CD4-positive, alpha-beta T cell treated with Interleukin-10 for 1 hour (primary cell): ENCODE results near the gene IGHMBP2.

Experiments
- DNase-seq: peaks from one replicate; pipeline ENCODE4 v3.0.0-alpha.2; 2020

Gene IGHMBP2

DNA sequence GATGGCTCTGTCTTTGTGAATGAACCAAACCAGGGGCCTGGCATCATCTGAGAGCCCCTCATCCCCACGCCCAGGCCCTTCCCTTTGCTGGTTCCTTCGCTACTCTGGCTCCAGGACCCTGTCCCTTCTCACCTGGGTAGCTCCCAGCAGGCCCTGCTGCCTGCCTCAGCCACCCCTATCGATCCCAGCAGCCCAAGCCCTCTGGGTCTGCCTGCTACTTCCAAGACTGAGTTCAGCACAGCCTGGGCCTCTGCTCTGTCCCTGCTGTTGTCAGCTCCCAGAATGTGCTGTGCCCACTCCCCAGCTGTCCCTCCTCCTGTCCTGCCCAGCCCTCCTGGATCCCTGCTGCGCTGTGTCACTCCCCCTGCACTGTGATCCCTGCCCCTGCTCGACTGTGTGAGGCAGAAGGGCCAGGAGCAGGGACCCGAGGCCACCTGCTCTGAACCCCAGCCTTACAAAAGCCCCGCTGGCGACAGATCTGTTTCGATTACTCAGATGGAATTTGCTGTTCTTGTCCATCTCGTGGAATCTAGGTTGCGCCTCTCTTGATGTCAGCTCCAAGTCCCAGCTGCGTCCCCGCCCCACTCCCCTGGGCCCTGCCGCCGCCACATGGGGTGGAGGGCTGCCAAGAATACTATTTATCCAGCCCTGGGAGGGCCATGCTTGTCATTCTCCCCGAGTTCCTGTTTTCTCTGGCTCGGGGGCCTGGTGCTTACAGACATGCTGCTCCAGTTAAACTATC is 13.0 kb upstream of the IGHMBP2 start:
- DNase-seq = no peak

DNA sequence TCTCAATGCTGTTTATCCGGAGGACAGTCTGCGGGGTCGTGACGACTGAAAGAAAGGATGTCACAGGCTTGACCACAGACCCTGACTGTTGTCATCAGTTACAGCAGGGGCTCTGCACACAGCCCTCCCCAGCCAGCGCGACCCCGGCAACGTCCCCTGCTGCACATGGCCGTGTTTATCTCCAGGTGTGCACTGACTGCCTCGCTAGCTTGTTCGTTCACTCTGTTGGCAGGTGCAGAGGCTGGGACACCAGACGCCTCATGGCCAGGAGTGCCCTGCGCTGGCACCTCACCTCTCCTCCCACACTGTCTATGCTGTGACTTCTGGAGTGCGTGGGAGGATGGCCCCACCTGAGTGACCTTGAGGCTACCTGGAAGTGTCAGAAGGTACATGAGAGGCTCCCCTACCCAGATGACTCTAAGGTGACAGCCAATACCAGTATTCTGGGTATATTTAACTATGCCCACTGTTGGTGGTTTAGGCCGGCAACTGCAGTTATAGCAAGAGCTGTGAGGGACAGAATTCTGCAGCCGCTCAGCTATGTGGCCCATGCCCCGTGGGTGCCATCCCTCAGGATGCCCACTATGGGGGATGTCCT is 12.2 kb upstream of the IGHMBP2 start:
- no peak for DNase-seq

DNA sequence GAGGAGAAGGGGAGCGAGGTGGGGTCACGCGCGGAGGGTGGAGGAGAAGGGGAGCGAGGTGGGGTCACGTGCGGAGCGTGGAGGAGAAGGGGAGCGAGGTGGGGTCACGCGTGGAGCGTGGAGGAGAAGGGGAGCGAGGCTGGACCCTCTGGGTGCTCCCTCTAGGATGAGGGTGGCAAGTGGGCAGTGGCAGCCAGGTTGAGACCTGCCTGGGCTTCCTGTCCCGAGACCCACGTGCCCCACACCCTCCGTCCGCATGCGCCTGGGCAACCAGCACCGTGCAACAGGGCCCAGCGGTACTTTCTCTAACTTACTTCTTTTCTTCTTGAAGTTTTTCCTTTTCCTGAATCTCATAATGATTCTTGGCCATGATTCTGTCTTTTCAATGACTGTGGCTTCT is 11.1 kb upstream of the IGHMBP2 start:
- DNase-seq = no peak

DNA sequence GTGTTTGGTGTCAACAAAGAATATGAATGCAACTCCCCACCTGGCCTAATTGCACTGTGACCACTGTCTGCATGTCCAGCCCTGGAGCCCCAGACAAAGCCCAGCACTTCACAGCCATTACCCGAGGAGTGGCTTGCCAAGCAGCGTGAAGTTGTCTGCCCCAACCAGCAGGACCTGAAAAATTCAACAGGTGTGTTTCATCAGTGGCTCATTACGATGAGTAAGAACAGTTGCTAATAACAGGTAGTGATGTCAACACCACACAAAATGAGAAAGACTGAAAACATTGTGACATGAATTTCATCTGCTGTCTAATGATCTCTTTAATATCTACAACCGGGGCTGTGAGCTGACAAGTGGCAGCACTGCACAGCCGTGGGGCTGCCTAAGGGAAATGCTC is 10.4 kb upstream of the IGHMBP2 start:
- DNase-seq = no peak

DNA sequence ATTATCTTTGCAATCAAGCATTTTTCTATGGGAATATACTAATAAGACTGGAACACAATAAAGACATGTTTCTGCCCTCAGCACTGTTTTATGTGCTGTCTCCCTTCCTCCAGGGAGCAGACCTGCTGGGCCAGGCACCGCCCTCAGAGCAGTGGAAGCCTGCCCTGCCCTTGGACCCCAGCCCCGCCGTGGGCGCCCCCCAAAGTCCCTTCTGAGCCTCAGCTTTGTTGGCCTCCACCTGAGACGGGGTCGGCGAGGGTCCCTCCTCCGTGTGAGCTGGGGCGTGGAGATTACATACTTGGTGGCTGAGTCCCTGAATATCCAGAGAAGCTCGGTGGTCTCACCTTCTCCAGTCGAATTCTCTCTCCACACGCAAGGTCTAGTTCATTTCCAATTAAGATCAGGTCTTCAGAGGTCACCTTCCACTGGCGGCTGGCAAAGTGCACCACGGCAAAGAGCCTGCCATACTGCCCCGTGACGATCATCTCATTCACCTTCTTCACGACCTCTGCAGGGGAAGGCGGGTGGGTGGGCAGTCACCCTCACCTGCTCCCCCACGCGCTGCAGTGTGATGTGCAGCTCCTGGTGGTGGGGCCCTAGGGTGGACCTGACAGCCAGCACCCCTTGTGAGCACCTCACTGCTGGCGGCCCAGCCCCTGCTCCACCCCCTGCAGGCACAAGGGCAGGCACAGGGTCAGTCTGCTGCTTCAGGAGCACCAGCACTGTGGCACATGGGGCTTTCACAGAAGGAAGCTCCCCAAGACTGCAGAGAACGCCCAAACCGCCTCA is 7.3 kb upstream of the IGHMBP2 start:
- no peak for DNase-seq

DNA sequence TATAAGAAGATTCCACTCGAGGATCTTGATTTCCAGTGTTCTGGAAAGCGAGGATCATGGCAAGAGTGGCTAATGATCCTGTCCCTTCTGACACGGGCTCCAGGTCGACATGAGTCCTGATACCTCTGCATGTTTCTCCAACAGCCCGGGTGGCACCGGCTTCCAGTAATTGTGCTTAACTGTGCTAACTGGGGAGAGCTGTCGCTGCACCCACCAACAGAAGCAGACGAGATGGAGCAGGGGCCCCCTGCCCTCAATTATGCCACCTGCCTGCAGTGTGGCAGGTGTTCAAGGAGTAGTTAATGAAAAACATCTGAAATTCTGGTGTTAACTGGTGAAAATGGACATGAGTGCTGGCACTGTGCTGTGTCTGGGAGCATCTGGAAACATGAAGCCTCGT is 6.2 kb upstream of the IGHMBP2 start:
- DNase-seq = no peak

DNA sequence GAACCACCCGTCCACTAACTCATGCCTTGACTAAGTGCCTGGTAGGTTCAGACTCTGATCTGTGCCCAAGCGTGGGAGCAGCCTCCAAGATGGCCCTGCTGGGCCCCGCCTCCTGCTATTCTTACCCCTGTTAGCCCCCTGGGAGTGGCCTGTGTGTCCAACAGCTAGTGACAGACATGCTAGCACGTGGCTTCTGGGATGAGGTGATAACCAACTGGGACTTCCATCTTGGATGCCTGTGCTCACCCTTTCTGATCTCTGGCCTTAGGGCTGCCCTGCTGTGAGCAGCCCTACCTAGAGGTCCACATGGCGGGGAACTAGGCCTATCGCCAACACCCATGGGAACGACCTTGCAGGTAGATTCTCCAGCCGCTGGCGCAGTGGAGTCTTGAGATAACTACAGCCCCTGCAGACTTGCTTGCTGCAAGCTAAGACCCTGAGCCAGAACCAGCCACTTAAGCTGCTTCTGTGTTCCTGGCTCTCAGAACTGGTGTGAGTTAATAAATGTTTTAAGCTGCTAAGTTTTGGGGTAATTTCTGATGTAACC is 2.8 kb upstream of the IGHMBP2 start:
- no peak for DNase-seq

DNA sequence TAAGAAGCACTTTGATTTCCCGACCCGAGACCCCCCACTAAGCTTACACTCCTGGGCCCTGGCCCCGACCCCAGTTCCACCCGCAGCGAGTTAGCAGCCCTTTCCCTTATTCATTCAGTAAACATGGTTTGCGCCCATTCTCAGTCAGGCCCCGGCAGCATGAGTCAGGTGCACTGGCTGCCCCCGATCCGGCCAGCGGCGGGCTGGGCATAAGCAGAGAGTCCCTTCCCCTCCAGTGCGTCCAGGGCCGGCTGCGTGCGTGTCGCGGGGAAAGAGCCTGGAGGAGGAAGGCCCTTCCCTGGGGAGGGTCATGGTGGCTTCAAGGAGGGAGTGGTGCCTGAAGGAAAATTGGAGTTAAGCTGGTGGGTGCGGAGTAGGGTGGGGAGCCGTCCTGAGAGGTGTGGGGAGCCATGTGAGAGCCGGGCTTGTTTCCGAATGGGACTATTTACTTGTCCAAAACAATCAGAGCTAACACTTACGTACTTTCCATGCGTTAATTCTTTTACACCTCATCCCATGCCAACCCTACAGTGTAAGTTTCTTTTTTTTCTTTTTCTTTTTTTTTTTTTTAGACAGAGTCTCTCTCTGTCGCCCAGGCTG is 657 bp downstream of the IGHMBP2 start:
- DNase-seq = peak; percentile 23

DNA sequence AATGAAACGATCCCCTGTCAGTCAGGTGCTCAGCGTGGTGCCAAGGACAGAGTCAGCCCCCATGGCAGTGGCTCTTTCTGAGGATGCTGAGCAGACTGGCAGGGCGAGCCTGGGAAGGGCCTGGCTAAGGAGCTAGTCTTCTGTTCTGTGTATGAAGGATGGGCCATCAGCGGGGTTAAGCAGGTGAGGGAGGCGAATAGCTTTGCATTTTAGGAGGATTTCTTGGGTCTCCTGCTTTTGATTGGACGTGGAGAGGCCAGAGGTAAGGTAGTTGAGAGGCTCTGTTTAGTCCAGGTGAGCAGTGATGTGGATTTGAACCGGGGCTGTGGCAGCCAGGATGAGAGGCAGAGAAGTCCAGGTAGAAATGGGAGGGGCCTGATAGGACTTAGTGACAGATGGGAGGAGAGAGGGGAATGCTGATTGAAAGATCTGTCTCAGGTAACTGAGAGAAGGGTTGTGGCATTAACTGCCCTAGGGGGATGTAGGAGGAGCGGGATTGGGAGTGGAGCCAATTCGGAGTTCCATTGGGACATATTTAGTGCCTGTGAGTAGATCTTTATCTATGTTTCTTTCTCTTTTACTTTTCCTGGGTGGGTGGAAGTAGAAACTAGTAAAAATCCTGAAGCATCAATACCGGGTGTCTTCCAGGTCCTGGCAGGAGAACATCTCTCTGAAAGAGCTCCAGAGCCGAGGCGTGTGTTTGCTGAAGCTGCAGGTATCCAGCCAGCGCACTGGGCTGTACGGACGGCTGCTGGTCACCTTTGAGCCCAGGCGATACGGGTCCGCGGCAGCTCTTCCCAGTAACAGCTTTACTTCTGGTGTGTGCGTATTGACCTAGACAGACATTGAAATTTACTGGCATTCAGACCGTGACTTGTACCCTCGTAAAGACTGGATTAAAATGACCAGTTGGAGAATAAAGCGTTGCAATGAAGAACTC is 2.0 kb downstream of the IGHMBP2 start:
- no peak for DNase-seq

DNA sequence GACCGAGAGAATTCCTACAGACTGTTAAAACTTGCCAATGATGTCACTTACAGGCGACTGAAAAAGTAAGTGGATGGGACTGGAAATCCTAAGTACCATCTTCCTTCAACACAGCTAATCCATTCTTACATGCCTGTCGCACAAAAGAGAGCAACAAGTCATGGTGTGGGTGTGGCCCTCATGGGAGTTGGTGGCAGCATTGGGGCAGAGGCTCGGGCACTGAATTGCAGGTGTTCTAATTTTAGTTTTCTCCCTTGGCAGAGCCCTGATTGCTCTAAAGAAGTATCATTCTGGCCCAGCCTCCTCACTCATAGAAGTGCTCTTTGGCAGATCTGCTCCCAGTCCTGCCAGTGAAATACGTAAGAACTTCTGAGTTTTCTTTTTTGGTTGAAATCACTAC is 4.6 kb downstream of the IGHMBP2 start:
- no peak for DNase-seq

DNA sequence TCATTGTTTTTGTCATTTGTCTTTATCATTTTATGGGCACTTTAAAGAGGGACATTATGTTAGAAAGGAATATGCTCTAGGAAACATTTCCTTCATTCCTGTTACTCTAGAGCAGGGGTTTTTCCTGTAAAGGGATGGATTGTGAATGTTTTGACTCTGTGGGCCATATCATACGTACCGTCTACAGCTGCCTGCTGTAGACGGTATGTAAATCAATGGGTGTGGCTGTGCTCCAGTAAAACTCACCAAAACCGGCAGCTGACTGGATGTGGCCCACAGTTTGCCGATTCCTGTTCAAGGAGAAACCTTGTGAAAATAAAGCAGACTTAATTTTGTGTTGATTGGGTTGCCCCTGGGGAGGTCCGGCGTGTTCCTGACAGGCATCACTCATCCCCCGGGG is 7.3 kb downstream of the IGHMBP2 start:
- DNase-seq = no peak

DNA sequence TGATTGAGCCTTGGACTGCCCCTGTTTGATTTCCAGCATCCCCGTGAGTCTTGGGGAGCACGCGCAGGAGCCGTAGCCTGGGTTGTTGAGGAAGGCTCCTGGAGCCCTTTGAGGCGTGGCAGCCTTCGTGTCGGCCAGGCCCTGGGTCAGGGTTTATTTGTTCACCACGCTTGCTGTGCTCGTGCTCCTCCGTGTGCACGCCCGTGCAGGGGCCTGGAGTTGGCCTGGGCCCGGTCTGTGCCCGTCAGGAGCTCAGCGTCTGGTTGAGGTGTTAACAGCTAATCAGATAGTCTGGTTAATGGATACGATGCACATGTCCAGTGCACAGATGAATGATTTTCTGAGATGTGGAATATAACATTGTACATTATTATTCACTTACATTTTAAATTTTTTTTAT is 8.0 kb downstream of the IGHMBP2 start:
- no peak for DNase-seq

DNA sequence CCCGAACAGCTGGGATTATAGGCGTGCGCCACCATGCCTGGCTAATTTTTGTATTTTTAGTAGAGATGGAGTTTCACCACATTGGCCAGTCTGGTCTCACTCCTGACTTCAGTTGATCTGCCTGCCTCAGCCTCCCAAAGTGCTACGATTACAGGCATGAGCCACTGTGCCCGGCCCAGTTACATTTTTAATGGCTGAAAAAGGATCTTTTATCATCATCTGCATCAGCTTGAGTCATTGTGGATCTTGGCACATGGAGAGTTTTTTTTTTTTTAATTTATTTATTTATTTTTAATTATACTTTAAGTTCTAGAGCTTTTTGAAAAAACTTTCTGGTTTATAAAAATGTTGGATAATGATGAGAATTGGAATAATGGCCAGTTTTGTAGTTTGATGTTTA is 8.6 kb downstream of the IGHMBP2 start:
- no peak for DNase-seq

DNA sequence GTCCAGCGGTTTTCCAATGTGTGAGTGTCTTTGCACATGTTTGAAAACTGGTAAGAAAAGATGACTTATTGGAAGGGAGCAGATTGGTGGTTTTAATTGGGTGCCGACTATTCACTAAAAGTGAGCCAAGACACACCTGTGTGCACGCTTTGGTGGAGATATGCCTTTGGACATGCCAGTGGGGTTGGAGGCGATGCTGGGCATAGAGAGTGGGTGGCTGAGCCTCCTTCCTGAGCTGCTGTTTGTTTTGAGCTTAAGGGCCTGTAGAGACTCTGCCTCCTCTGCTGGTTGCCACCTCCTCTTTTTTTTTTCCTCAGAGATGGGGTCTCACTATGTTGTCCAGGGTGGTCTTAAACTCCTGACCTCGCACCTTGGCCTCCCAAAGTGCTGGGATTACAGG is 9.5 kb downstream of the IGHMBP2 start:
- no peak for DNase-seq

DNA sequence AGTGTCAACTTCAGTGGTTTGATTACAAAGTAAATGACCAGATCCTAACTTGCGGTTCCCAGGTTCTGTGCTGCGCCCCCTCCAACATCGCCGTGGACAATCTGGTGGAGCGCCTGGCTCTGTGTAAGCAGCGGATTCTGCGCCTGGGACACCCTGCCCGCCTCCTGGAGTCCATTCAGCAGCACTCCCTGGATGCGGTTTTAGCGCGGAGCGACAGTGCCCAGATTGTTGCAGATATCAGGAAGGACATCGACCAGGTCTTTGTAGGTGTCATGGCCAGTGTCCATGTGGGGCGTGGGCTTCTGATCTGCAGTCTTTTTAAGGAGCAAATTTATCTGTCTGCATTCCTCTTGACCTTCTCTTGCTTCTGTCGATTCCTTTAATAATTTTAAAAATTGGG is 11.1 kb downstream of the IGHMBP2 start:
- no peak for DNase-seq

DNA sequence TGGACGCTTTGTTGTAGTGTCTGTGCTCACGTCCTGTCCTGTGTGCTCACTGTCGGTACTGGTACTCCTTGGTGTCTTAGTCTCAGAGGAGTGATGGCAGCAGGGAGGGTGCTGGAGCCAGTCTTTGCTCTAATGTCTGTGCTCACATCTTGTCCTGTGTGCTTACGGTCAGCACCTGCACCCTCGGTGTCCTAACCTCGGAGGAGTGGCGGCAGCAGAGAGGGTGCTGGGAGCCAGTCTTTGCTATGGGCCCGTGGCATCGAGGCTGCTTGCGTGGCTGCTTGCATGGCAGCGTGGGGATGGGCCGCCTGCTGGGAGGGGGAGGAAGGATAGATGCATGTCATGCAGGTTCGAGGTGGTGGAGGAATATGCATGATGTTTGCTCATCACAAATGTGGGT is 12.7 kb downstream of the IGHMBP2 start:
- DNase-seq = no peak

DNA sequence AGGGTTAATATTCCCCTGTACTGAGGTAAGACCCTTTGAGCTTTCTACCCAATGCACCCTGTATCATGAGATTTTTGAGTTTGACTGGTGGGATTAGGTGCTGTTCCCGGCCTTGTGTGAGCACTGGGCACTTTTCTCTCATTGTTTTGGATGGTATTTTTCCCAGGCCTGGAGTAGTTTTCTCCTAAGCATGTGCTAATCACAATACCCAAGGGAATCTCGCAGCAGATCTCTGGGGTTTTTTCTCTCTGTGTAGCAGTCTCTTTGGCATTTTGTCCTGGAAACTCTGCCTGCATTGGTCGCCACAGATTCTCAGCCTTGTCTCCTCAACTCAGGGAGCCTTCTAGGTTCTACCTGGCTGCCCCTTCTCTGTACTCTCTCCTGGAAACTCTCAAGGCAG is 19.9 kb downstream of the IGHMBP2 start:
- DNase-seq = no peak

DNA sequence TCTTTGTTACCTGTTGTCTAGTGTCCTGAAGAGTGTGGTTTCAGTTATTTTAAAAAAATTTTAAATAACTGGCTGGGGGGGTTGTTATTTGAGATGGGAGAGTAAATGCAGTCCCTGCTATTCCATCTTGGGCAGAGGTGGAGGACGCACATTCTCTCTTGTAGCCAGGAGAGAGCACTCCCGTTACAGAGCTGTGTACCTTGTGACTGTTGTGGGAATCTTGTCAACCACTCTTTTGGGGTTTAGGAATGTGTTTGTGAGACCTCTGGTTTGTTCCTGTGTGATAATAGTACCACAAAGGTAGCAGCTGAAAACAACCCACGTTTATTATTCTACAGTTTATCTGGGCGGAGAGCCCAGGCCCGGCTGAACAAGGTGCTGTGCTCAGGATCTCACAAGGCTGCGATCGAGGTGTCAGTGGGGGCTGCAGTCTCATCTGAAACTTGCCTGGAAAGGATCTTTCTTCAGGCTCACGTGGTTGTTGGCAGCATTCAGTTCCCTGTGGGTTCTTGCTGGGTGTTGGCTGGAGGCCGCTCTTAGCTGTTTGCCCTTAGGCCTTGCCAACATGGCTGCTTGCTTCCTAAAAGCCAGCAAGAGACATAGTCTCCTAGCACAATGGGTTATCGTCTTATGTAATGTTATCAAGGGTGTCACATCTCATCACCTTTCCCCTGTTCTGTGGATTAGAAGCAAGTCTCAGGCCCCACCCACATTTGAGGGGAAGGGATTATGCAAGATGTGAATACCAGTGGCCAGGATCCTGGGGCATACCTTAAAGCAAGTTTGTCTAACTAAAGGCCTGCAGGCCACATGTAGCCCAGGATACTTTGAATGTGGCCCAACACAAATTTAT is 20.6 kb downstream of the IGHMBP2 start:
- no peak for DNase-seq

DNA sequence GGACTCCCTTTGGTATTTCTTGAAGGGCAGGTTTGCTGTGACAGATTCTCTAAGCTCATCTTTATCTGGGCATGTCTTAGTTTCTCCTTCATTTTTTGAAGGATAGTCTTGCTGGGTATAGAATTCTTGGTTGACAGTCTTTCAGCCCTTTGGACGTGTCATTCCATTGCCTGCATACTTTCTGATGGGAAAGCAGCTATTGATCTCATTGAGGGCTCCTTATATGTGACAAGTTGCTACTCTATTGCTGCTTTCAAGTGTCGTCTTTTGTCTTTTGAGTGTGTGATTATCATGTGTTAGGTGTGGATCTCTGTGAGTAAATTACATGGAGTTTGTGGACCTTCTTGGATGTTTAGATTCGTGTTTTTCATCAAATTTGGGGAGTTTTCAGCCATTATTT is 21.9 kb downstream of the IGHMBP2 start:
- no peak for DNase-seq

DNA sequence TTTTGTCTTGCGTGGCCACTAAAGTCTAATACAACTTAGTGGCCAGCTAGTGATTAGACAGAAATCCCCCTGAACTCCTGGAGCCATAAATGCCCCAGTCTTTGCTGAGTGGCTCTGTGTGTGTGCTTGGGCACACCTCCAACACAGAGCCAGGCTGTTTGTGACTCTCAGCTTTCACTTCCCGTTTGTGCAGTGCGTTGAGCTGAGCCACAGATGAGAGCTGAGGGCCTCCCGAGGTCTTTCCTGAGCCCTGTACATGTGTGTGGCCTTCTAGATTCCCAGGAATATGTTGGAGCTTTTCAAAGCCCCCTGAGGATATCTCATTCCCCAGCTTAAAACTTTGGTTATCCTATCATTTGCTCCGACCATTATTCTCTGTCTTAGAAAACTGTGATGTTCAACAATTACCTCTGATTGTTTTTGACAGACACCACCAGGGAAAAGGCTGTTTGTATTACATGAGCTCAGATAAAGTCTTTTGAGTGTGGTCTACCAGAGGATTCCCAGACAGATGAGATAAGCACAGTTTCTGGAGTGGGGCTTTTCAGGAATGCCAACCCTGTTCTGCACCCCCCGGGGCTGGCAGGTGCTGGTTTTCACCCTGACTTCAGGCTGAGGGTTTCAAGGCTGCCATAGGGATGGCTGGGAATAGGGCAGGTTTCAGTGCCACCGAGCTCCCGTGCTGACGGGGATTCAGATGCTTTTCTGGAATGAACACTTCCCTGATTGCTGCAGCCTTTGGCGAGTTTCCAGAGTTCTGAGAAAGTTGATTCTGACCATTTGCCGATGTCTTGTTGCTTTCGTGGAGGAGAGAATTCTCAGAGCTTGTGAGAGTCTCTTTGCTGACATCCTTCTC is 23.8 kb downstream of the IGHMBP2 start:
- DNase-seq = no peak
